Measurements from ENCODE around the gene MED15.
"Not testable (repeated sequence)": the region's sequence is repeated elsewhere in the genome, so short reads cannot be mapped to it uniquely, and the experiment has no call there.

MED15 gene

GRCh38 chr22:20584029-20584871, 76.8 kb downstream of the MED15 start:
- no peak for DNase-seq (ENCODE audit: low spot score)

GRCh38 chr22:20584872-20585638, 77.6 kb downstream of the MED15 start:
- no peak for DNase-seq (ENCODE audit: low spot score)

- DNase-seq (ENCODE audit: low spot score) = no peak
These were observed 78.4 kb downstream of the MED15 start for GRCh38 chr22:20585639-20586402.

GRCh38 chr22:20586403-20586745, 79.0 kb downstream of the MED15 start:
- DNase-seq (ENCODE audit: low spot score) = no peak

- DNase-seq (ENCODE audit: low spot score) = no peak
These were observed 80.0 kb downstream of the MED15 start for GRCh38 chr22:20587206-20587958.

GRCh38 chr22:20588092-20588842, 80.9 kb downstream of the MED15 start:
- DNase-seq (ENCODE audit: low spot score) = no peak

- no peak for DNase-seq (ENCODE audit: low spot score)
These were observed 81.6 kb downstream of the MED15 start for GRCh38 chr22:20588843-20589581.

- DNase-seq (ENCODE audit: low spot score) = no peak
These were observed 82.4 kb downstream of the MED15 start for GRCh38 chr22:20589614-20590476.

- DNase-seq (ENCODE audit: low spot score) = no peak
These were observed 83.3 kb downstream of the MED15 start for GRCh38 chr22:20590477-20591294.

GRCh38 chr22:20591295-20591645, 83.9 kb downstream of the MED15 start:
- DNase-seq (ENCODE audit: low spot score) = no peak

GRCh38 chr22:20591660-20592310, 84.4 kb downstream of the MED15 start:
- no peak for DNase-seq (ENCODE audit: low spot score)

GRCh38 chr22:20594038-20594437, 86.6 kb downstream of the MED15 start:
- not testable (repeated sequence) for DNase-seq (ENCODE audit: low spot score)

GRCh38 chr22:20594486-20594885, 87.1 kb downstream of the MED15 start:
- DNase-seq (ENCODE audit: low spot score) = not testable (repeated sequence)

GRCh38 chr22:20595461-20595860, 88.1 kb downstream of the MED15 start:
- no peak for DNase-seq (ENCODE audit: low spot score)

GRCh38 chr22:20599117-20599516, 91.7 kb downstream of the MED15 start:
- DNase-seq (ENCODE audit: low spot score) = no peak

GRCh38 chr22:20600137-20600673, 92.8 kb downstream of the MED15 start:
- DNase-seq (ENCODE audit: low spot score) = no peak

GRCh38 chr22:20601308-20601707, 93.9 kb downstream of the MED15 start:
- DNase-seq (ENCODE audit: low spot score) = no peak
